Measurements from ENCODE around the gene PCNX2. TPM values are rescaled to one million over a fixed set of nuclear protein-coding genes. Genes with fewer than 3 reads are reported as not detected.
"Not testable (repeated sequence)": the region's sequence is repeated elsewhere in the genome, so short reads cannot be mapped to it uniquely, and the experiment has no call there.

PCNX2 gene
- total RNA-seq, 2 donors from 2014 or later, result 8.4 to 23.2 TPM

- no peak for TF ChIP-seq POLR2A (IDR thresholded peaks at IDR 0.05)
- no peak for TF ChIP-seq CTCF (IDR thresholded peaks at IDR 0.05)
- no peak for TF ChIP-seq POLR2AphosphoS5 (IDR thresholded peaks at IDR 0.05)
- Histone ChIP-seq H3K4me1 (replicated peaks) (no peaks in the 10 kb centered on the region), H3K9me3 (no peaks in the 10 kb centered on the region), H3K27ac (no peak overlapping the region), H3K4me3 (no peak overlapping the region), H3K27me3 (replicated peaks; ENCODE audit: insufficient read depth) (no peaks in the 10 kb centered on the region), H3K36me3 (no peaks in the 10 kb centered on the region)
- WGBS, result 80% methylated on average over 8 of the region's 8 CpGs
- intact Hi-C loops (cut with DNase I), result no loop called here
- DNase-seq (ENCODE audit: low spot score), result no peak
Observed at GRCh38 chr1:233005703-233006102, 289.8 kb downstream of the PCNX2 start.

GRCh38 chr1:233005156-233005555 is 290.4 kb downstream of the PCNX2 start:
- TF ChIP-seq CTCF (IDR thresholded peaks at IDR 0.05) (no peak), POLR2AphosphoS5 (IDR thresholded peaks at IDR 0.05) (no peak), POLR2A (IDR thresholded peaks at IDR 0.05) (no peak)

GRCh38 chr1:233004451-233004850 is 291.1 kb downstream of the PCNX2 start:
- WGBS, result 86% methylated on average over 9 of the region's 9 CpGs

More at GRCh38 chr1:233005156-233005555, 290.4 kb downstream of the PCNX2 start:
- Histone ChIP-seq H3K4me1 (replicated peaks) (no peaks in the 10 kb centered on the region), H3K27ac (no peak overlapping the region), H3K36me3 (no peaks in the 10 kb centered on the region), H3K27me3 (replicated peaks; ENCODE audit: insufficient read depth) (no peaks in the 10 kb centered on the region), H3K9me3 (no peaks in the 10 kb centered on the region), H3K4me3 (no peak overlapping the region)
- WGBS, result 91% methylated on average over 5 of the region's 5 CpGs
- intact Hi-C loops (cut with DNase I), result no loop called here
- DNase-seq (ENCODE audit: low spot score), result no peak

GRCh38 chr1:233003638-233004037 is 291.9 kb downstream of the PCNX2 start:
- H3K27ac ChIP-seq; H3K36me3 ChIP-seq; intact Hi-C loops (cut with DNase I); H3K27me3 ChIP-seq (replicated peaks; ENCODE audit: insufficient read depth); H3K9me3 ChIP-seq; H3K4me3 ChIP-seq; H3K4me1 ChIP-seq (replicated peaks); DNase-seq (ENCODE audit: low spot score): not testable (repeated sequence)
- 91% methylated on average over 5 of the region's 5 CpGs for WGBS

More at GRCh38 chr1:233004451-233004850, 291.1 kb downstream of the PCNX2 start:
- Histone ChIP-seq H3K4me1 (replicated peaks) (no peaks in the 10 kb centered on the region), H3K27ac (no peak overlapping the region), H3K9me3 (no peaks in the 10 kb centered on the region), H3K4me3 (no peak overlapping the region), H3K36me3 (no peaks in the 10 kb centered on the region), H3K27me3 (replicated peaks; ENCODE audit: insufficient read depth) (no peaks in the 10 kb centered on the region)
- DNase-seq (ENCODE audit: low spot score), result no peak
- no peak for TF ChIP-seq POLR2A (IDR thresholded peaks at IDR 0.05)
- TF ChIP-seq CTCF (IDR thresholded peaks at IDR 0.05), result no peak
- TF ChIP-seq POLR2AphosphoS5 (IDR thresholded peaks at IDR 0.05), result no peak
- intact Hi-C loops (cut with DNase I), result no loop called here

- no peaks in the 10 kb centered on the region for H3K36me3 ChIP-seq
- no peaks in the 10 kb centered on the region for H3K4me1 ChIP-seq (replicated peaks)
- intact Hi-C loops (cut with DNase I), result no loop called here
- DNase-seq (ENCODE audit: low spot score), result no peak
- no peak for TF ChIP-seq POLR2AphosphoS5 (IDR thresholded peaks at IDR 0.05)
- TF ChIP-seq POLR2A (IDR thresholded peaks at IDR 0.05), result no peak
- no peak for TF ChIP-seq CTCF (IDR thresholded peaks at IDR 0.05)
- H3K27me3 ChIP-seq (replicated peaks; ENCODE audit: insufficient read depth), result no peaks in the 10 kb centered on the region
- H3K9me3 ChIP-seq, result no peaks in the 10 kb centered on the region
- no peak overlapping the region for H3K27ac ChIP-seq
- no peak overlapping the region for H3K4me3 ChIP-seq
- WGBS, result 98% methylated on average over 16 of the region's 16 CpGs
Observed at GRCh38 chr1:232999956-233000625, 295.4 kb downstream of the PCNX2 start.

All from prostate gland (tissue), 2 donors.